NCI-H510A treated with DMSO at 0.1 percent for 48 hours (cell line): ENCODE data around the gene SLC25A18.
"Not testable (repeated sequence)": the region's sequence is repeated elsewhere in the genome, so short reads cannot be mapped to it uniquely, and the experiment has no call there.

Experiments used
- DNase-seq: peaks from one replicate; lab custom pipeline; 2025; lab: John Stamatoyannopoulos, UW

The SLC25A18 gene

GRCh38 chr22:17562906-17563870 lies at the start of gene SLC25A18:
Gene SLC25A18, plus strand, starts transcription at chr22:17563498. Its CDS starts 16,447 bp downstream, at chr22:17579945.
- DNase-seq: no peak

GRCh38 chr22:17513612-17514011 lies 49.7 kb upstream of the SLC25A18 start:
- no peak for DNase-seq

DNA sequence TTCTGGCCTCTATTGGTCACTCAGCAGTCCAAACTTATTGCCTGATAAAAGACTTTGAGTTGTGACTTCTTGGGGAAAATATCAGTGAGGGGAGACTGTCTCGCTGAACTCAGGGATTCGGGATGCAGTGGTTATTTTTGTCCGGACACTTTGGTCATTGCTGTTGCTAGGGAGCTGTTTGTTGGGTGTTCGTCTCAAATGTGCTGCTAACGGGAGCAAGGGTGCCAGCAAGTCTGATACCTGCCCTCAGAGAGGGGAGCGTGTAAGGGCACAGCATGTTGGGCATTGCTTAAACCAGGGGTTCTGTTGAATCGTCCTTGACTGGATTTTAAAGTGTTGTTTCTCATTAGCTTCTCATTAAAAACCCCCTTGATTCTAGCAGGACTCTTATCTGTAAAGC lies 49.2 kb upstream of the SLC25A18 start:
- DNase-seq: no peak

DNA sequence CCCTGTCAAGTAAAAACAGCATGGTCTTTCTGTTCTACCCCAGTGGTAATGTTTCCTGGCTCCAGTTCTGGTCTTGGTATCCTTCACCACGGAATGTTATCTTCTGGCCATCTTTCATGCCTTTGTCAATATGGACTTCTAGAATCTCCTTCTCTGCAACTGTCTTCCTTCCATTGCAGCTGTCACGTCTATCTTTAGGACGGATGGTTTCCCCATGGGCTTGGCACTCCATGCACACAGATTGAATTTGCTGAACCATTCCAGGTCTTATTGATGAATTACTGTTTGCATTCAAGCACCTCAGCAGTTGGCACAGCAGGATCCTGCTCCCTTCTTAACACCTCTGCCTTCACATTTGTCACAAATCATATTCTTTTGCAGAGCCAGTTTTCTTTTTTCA lies 44.9 kb upstream of the SLC25A18 start:
- no peak for DNase-seq

- not testable (repeated sequence) for DNase-seq
Observed at GRCh38 chr22:17521971-17522370, 41.3 kb upstream of the SLC25A18 start.

DNA sequence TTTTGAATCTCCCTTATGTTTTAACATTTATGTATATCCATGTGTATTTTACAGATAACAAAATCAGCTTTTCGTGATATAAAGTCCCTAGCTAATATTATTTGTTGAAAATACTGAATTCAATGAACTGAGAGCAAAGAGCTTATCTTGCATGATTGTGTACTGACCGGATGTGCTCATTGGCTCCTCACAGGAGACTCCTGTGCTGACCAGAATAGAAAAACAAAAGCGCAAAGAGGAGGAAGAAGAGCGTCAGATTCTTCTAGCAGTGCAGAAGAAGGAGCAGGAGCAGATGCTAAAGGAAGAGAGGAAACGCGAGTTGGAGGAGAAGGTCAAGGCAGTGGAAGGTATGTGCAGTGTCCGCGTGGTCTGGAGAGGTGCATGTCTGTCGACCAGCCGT lies 39.4 kb upstream of the SLC25A18 start:
- no peak for DNase-seq

DNA sequence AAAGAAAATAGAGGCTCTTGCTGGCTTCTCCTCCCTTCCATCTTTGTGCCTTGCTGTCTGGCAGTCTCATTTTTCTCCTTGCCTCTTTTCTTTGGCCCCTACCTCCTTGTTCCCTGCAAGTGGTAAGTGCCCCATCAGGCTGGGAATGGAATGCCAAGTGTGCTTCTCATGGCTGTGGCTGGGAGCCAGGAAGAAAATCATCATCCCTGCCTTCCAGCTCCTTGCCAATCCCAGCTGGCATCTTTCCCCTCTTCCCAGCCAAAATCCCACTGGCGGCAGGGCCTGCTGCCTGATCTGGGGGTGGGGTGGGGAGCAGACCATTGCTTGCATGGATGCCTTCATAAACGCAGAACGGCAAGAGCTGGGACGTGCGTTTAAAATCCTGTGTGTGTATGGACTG lies 27.0 kb upstream of the SLC25A18 start:
- DNase-seq: no peak

- no peak for DNase-seq
Observed at GRCh38 chr22:17537155-17537554, 26.1 kb upstream of the SLC25A18 start.

GRCh38 chr22:17540481-17540880 lies 22.8 kb upstream of the SLC25A18 start:
- no peak for DNase-seq

DNA sequence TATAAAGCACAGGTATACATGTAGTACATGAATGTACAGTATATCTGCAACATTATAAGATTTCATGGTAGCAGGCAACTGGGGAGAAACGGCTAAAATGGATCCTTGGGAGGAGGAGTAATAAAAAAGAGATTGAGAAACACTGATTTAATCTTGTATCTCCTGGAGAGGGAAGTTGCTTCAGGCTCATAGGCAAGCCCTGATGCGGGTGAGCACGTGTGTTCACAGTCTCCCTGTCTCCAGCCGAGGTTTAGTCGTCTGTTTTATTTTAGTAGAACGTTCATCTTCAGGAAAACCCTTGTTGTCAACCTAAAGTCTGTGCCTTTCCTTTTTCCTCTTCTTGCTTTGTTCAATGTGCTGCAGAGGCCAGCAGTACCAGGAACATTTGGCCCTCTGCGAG lies 21.8 kb upstream of the SLC25A18 start:
- no peak for DNase-seq

GRCh38 chr22:17542452-17542851 lies 20.8 kb upstream of the SLC25A18 start:
- no peak for DNase-seq

DNA sequence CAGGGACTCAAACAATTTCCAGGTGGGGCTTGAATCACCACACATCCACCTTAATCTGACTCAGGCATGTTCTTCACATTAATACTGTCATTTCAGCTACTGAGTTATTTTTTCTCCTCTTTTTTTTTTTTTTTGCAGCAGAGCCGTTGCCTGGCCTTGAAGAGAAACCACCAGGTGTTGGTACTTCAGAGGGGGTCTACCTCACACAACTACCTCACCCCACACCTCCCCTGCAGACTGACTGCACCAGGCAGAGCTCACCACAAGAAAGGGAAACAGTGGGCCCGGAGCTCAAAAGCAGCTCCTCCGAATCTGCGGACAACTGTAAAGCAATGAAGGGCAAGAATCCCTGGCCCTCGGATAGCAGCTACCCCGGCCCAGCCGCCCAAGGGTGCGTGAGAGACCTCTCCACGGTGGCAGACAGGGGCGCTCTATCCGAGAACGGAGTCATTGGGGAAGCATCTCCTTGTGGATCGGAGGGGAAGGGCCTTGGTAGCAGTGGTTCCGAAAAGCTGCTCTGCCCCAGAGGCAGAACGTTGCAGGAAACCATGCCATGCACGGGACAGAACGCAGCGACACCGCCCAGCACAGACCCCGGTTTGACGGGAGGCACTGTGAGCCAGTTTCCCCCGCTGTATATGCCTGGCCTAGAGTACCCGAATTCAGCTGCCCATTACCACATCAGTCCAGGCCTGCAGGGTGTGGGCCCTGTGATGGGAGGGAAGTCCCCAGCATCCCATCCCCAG lies 15.1 kb upstream of the SLC25A18 start:
- DNase-seq: no peak

DNA sequence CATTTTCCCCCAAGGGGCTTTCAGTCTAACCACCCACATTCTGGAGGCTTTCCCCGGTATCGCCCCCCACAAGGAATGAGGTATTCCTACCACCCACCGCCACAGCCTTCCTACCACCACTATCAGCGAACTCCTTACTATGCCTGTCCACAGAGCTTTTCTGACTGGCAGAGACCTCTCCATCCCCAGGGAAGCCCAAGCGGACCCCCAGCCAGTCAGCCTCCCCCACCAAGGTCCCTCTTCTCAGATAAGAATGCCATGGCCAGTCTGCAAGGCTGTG lies 14.6 kb upstream of the SLC25A18 start:
- DNase-seq: no peak

DNA sequence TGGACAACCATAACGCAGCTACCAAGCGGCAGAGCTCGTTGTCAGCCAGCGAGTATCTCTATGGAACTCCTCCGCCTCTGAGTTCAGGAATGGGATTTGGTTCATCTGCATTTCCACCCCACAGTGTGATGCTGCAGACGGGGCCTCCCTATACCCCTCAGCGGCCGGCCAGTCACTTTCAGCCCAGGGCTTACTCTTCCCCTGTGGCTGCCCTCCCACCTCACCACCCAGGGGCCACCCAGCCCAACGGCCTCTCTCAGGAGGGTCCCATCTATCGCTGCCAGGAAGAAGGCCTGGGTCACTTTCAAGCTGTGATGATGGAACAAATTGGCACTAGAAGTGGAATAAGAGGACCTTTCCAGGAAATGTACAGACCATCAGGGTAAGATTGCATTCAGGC lies 14.1 kb upstream of the SLC25A18 start:
- no peak for DNase-seq

GRCh38 chr22:17549655-17550054 lies 13.6 kb upstream of the SLC25A18 start:
- no peak for DNase-seq

- DNase-seq: no peak
Observed at GRCh38 chr22:17552737-17553136, 10.6 kb upstream of the SLC25A18 start.

GRCh38 chr22:17554814-17555213 lies 8.5 kb upstream of the SLC25A18 start:
- no peak for DNase-seq

DNA sequence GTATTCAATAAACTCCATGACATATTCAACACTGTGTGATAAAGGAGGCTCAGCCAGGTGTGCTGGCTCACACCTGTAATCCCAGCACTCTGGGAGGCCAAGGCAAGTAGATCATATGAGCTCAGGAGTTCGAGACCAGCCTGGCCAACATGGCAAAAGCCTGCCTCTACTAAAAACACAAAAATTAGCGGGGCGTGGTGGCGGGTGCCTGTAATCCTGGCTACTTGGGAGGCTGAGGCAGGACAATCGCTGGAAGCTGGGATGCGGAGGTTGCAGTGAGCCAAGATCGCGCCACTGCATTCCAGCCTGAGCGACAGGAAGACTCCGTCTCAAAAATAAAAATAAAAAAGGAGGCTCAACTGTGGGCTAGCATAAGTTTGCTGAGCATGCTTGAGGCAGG lies 4.1 kb upstream of the SLC25A18 start:
- no peak for DNase-seq

DNA sequence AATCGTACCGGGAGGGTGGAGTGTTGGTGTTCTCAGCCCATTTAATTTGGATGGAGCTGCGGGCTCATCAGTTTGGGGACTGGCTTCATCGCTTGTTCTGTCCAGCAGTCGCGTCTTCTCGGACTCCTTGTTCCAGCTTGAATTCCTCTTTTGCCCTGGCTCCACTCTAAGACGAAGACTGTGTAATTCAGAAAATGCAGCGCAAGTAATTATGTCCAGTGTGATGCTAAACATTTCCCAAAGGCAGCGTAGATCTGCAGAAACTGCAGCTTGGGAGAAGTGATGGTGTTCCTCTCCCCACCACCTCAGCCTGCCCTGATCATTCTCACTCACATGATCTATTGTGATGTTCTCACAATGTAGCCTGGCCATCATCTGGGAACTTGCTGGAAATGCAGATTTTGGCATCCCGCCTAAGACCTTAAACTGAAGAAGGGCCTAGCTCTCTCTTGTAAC lies 666 bp downstream of the SLC25A18 start:
- no peak for DNase-seq

DNA sequence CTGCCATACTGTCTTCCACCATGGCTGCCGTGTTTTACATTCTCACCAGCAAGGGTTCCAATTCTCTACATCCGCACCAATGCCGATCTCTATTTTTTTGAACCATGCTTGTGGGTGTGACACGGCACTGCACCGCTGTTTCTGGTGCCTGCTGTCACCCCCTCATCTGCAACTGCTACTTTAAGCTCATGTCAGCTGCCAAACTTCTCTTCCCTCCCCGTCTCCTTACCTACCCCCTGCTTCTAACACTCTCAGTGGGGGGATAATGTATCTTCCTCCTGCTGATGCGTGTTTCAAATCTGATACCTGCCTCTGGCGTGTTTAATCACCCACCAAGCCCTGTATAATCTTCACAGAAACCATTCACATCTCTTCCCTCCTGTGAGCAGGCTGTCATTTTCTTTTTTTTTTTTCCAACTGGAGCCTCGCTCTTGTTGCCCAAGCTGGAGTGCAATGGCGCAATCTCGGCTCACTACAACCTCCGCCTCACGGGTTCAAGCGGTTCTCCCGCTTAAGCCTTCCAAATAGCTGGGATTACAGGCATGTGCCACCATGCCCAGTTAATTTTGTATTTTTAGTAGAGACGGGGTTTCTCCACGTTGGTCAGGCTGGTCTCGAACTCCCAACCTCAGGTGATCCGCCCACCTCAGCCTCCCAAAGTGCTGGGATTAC lies 2.9 kb downstream of the SLC25A18 start:
- DNase-seq: not testable (repeated sequence)

- DNase-seq: no peak
Observed at GRCh38 chr22:17566776-17567175, 3.5 kb downstream of the SLC25A18 start.

DNA sequence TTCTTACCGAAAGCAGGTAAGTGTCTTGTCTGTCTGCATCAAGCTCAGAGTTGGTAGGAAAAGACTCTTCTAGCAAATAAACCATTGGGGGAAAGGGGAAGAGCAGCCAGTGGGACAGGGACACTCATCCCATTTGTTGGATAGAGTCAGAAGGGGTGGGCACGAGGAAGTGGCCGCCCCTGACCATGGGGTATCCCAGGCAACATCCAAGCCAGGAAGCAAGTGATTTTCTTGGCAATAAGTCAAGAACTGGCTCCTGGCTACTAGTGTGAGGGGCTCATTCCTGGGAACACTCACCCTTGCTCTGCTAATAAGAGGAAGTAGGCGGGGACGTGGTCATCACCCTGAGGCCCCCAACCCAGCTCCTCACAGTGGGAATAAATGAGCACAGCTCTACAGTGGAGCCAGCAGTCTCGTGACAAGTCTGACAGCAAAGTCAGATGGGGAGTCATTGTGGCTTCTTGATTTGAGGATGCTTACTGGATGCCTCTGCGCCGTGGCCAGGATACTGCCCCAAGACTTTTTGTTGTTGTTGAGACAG lies 6.7 kb downstream of the SLC25A18 start:
- DNase-seq: no peak
